Activated T-cell treated with anti-CD3 and anti-CD28 coated beads for 4 hours (primary cell): ENCODE results near the gene G6PC3.
A peak's percentile ranks its signal among the peaks of the same experiment; 100 is the strongest.
"Not testable (repeated sequence)": the region's sequence is repeated elsewhere in the genome, so short reads cannot be mapped to it uniquely, and the experiment has no call there.

Experiments
- DNase-seq: peaks from one replicate; pipeline ENCODE4 v3.0.0-alpha.2; 2020

The G6PC3 gene

DNA sequence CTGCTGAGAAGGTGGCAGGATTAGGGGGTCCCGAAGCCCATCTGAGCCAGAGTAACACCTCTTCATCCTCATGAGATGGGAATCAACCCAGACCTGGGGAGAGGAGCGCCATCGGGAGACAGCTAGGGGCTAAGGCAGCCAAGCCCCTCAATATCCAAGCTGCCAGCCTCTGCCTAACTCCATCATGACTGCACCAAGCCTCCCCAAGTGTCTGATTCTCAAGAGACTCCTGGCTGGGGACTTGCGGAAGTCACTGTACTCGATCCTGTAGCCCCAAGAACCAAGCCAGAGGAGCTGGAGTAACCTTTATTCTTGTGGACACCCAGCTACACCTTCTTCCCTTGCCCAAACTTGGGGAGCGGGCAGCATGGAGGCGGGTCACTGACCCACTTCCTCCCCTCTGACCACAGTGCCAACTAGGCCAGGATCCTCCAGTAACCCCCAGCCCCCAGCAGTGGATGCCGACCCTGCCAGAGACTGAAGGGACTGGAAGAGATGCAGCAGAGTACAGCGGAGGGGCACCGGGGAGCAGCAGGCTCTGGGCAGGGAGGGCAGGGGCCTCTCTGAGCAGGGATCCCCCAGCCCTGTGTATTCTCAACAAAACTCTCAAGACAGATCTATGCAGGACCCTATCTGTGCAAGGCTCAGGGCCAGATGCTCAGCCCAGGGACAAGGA lies 39.6 kb downstream of the G6PC3 start:
- no peak for DNase-seq

DNA sequence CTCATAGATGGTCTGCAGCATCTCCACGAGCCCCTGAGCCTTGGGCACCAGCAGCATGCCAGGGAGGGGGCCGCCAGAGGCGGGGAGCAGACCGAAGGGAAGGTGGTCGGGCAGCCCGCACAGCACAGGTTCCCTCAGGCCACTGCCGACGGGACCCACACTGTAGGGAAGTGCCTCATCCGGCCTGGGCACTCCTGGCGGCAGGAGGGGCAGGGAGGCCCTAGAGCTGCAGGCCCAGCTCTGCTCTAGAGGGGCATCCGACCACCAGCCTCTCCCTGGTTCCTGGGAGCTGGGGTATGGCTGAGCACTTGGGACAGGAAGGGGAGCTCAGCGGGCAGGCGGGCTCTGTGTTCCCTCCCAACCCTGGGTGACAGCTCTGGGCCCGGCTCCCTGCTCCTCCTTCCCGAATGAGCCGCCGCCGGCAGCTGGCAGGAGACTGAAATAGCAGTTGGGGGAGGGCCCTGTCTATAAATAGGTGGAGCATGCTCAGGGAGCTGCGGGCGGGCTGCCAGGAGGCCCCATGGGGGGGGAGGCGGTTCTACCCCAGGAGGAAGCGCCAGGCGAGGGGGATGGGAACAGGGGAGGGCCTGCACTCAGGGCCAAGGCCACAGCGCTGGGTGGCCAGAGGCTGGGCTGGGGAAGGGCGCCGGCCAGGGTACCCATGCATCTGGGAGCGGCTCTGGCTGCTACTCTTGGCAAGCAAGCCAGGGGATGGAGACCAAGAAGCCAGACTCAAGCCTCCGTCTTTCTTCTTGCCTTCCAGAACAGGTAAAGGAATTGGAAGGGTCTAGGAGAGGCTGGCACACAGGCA lies 40.5 kb downstream of the G6PC3 start:
- DNase-seq = peak; percentile 30

DNA sequence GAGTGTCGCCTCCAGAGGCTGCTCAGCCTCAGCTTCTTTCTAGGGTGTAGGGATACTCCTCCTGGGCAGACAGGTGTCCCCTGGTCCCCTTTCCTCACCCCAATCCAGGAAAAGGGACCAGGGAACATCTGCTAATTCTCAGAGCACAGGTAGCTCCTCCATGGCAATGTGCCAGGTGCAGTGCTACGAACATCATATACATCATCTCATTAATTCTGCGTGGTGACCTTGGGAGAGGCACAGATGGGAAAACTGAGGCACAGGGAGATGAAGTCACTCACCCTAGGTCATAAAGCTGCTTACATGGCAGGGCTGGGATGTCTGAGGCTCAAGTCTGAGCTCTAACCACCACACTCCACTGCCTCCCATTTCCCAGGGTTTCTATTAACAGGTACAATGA lies 41.2 kb downstream of the G6PC3 start:
- DNase-seq = no peak

DNA sequence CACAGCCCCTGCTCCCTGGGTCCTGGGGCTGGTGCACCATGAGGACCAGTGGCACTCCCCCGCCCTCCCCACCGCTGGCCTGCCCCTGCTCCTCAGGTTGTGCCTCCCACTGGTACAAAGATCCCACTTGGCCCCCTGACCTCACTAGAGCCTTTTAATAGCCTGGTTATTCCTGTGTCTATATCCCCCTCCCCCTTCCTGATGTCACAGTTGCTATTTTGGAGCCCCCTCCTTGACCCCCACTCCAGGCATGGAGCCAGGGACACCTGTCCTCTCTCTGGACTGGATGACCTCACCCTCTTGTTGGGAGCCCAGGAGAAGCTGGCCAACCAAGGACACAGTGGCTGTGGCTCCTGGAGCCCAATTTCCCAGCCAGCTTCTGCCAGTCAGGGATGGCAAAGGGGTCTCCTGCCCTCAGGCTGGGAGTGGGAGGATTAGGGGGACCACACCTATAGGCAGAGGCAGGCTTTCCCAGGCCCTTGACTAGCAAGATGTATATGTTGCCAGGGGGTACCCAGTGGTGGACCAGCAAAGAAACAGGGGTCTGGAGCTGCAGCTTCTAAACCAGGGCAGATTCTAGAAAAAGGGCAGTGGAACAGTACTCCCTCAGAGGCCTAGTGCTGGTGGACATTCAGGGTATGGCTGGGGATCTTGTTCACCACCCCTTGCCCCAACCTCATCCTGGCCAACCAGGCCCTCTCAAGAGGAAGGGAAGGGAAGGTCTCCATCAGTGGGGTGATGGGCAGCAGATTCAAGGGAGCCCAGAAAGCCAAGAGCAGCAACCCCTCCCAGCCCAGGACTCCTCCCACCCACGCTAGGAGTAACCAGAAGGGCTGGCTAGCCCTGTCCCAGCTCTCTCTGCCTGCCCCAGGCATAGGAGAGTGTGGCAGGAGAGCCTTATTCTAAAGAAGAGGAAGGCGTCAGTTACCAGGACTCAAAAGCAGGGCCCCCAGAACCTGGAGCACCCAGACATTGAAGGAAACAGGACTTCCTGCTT lies 42.0 kb downstream of the G6PC3 start:
- no peak for DNase-seq

DNA sequence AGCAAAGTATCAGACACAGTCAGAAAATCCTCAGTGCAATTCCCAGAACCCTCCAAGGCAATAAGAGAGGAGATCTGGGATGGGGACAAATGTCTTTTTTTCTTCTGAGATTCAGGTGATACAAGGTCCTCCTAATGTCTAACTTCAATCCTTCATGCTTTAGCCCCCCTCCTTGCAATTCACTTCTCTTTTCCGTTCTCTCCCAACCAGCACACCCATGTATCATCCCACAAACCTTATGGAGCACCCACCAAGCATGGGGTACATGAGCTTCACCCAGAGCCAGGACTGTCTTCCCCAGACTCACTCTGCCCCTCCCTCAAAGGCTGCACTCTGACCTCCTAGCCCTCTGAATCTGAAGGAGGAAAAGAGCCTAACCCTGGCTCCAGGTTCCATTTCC lies 42.8 kb downstream of the G6PC3 start:
- no peak for DNase-seq

DNA sequence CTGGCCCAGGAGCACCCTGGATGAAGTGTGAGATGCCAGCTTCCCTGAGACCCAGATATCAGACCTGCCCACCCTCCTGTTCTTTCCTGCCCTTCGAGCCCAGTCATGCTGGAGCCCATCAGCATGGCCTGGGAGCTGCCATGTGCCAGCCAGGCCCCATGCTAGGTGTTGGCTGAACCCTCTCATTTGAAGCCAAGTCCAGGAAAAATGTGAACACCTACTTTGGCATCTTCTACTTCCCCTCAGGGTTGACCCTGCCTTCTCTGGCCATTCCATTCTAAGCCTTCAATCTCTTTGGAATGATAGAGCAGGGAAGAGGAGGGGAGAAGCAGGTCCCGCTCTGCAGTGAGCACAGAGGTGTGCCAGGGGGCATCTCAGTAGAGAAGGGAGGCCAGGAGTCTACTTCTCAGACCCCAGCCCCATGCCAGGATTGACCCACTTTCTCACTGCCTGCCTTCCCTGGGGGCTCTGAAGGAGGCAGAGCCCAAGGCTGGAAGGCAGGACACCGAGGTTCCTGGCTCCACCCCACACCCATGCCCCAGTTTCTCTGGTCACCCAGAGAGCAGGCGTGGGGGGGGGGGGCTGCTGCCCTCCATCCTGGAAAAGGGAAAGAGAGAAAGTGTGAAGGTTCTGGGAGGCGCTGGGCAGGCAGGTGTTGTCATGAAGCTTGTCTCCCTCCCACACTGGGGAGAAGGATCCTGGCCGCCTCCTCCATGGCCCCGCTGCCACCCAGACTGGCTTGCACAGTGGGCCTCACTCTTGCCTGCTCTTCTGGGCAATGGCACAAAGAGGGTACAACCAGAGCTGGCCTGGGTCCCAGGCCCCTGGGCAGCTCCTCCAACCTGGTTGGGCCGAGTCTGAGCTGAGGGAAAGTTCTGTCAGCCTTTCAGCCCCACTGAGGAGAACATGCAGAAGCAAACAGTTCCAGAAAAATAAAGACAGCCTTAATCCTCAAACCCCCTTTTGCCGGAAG lies 43.6 kb downstream of the G6PC3 start:
- no peak for DNase-seq

DNA sequence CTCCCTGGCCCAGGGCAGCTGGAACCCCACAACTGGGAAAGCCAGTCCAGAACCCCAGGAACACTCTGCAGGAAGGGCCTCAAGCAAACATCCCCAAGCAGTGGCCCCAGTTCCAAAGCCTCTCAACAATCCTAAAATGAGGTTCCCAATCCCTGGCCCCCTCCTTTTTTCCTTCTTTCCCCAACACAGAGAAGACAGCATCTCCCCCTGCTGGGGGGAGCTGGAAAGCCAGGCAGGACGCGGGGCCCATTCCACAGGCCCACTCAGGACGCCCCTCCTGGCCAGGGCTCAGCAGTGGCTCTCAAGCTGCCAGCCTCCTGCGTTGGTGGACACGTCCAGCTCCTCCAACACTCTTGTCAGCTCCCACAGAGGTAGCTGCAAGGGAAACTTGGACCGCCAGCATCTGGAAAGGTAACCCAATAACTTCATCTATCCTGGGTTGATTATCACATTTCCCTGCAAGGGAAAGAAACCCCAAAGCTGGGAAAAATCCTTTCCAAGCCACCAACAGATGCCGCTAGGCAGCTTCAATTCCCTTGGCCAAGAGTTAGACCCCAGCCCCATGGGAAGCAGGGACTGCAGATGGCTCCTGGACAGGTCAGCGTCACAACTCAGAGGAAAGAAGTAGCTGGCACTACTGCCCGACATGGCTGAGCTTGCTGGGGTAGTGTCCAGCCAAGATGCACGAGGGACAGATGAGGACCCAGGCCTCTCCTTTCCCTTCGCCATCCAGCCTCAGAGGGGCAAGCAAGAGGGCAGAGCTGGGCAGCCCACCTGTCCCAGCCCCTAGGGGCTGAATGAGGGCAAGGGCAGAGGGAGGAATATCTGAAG lies 45.3 kb downstream of the G6PC3 start:
- no peak for DNase-seq

DNA sequence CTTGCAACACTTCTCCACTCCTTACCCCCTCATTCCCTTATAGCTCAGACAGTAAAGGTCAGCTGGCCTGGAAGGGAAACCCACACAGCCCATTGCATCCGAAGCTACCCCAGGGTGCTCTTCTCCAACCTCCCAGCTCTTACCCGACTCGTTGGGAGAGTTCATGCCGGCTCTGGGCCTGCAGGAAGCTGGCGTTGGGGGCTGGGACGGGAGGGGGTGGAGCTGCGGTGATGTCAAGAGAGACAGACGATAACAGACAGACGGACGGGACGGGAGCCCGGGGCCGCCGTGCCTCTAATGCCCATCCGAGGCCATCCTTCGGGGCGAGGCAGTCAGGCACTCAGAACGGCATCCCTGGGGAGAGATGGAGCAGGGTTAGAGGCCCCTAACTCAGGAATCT lies 46.8 kb downstream of the G6PC3 start:
- no peak for DNase-seq

DNA sequence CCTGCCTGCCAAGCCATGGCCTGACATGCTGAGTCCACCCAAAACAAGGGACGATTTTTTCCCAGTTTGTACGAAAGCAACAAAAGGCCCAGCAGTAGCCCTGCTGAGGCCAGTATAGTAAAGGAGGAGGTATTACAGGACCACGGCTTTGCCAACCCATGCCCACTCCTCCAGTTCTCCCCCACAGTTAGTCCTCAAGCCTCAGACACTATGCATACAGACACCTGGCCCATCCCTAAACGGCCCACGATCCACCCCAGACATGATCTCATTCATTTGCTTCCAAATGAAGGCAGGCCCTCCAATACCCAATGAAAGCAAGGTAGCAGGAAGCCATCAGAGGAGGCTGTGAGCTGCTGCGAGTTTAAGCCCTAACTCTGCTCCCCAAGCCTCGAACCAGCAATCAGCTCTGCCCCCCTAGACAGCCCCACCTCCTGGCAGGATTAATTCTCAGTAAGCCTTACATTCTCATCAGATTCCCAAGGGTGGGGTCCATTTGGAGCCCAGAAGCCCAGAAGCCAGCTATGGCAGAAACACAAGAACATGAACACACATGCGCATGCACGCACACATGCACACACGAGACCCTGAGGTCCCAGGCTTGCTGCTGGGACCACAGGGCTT lies 48.0 kb downstream of the G6PC3 start:
- no peak for DNase-seq

DNA sequence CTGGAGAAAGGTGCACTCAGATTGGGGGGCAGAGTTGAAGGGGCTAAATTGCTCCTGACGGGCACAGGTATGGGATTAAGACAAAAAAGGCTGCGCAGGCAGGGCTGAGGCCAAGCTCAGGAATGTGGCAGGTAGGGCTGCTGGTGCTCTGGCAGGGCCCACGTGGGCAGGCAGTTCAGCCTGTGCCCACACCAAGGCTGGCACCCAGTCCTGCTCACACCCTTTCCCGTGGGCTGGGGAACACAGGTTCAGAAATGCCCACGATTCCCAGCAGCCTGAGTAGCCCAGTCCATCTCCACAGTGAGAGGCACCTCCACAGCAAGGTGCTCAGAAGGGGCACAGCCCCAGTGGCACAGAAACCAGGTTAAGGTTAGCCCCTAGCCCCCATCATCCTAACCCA lies 48.5 kb downstream of the G6PC3 start:
- no peak for DNase-seq

DNA sequence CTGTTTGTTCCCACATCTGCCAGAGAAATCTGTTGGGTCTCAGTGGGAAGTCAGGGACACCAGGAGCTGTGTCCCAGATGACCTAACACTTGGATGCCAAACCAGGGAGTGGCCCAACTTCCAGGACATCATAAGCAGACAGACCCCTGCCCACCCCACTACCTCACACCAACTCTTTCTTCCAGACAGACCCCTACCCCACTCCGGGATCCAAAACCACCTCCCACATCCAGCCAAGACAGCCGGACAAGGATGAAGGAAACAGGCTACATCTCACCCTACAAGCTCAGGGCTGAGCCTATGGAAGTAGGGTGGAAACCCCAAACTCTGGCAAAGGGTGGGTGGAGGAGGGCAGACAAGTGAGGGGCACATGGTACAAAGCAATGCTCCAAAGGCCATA lies 49.3 kb downstream of the G6PC3 start:
- DNase-seq = no peak

DNA sequence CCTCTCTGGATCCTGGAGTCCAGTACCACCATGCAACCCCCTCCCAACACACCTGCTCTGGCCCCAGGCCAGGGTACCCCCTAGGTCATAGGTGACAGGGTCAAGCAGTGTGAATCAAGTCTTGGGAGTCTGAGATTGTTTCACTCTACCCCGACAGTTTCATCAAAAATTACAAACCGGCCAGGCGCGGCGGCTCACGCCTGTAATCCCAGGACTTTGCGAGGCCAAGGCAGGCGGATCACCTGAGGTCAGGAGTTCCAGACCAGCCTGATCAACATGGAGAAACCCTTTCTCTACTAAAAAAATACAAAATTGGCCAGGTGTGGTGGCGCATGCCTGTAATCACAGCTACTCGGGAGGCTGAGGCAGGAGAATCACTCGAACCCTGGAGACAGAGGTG lies 49.7 kb downstream of the G6PC3 start:
- DNase-seq = not testable (repeated sequence)

DNA sequence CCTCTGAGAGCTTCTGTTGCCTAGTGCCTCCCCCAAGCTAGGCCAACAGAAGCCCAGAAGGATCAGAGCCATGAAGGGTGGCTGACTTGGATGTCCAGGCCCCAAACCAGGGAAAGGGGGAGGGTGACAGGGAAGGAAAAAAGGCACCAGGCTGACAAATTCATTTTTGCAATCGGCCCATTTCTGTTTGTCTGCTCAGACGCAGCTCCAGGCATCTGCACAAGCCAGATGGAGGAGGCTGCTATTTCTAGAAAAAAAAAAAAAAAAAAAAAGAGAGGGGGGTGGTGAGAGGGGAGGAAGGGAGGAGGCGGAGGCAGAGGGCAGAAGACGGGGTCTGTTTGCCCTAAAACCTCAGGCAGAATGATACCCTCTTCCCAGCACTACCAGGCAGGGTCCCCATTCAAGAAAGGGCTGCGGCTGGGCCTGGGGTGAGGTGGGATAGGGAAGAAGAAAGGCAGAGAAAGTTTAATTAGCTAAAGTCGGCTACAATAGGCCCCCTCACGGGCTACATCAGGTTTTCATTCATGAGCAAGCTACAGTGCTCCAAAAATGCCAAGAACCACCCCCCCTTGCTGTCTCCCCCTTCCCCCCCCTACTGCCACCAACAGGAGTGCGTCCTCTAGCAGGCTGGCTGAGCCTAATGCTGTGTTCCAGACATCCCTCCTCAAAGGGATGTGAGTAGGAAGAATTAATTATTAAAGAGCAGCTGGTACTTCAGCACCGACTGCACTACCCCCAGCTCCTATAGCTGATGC lies 50.5 kb downstream of the G6PC3 start:
- DNase-seq = no peak

DNA sequence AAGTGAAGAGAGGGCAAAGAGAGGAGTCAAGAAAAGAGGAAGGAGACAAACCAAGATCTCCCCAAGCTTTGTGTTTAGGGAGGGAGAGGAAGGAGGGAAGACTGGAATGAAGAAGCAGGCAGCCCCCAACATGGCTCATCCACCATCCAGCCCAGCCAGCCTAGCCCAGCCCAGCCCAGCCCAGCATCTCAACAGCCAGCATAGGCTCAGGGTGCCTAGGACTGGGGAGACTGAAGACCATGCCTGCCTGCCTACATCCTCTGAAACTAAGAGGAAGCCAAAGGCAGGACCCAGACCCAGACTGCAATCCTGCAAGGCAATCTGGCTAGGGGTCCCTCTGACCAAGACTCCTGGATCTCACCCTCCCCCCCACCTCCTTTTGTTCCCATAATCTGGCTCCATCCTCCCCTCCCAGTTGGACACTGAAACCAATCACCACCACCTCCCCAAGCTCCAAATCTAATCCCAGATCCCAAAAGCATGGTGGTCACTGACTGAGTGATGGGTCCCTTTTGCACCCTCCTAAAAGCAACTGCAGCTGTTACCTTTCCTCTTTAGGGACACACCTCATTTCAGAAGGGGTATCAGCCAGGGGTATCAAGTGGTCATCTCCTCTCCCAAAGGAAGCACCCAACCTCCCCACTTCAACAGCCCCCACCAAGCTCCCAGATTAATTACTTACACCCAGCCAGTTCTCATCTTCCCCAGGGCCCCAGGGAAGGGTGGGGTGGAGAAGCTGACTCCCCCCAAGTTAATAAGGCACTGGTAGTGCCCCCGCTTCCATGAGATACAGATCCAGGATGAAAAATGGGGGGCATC lies 51.7 kb downstream of the G6PC3 start:
- DNase-seq = no peak

DNA sequence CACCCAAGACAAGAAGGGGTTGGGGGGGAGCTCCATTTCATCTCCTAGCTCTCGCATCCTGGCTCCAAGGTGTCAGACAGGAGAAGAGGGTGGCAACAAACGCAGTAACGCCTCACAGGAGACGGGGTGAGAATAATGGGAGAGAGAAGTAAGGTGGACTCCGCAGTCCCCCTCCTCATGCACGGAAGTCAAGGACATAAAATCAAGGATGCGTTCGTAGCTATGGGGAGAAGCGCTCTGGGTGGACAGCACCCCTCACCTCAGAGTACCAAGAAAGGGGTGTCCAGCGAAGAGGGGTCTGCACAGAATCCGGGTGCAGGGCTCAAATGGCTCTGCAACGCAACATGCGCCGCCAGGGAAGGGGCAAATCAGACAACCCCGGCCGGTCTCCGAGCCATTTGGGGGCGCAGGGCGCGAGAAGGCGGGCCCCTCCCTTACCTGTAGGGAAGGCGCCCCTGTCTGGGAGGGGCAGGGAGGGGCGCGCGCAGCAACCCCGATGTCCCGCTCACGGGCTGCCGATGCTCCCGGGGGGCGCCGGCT lies 52.4 kb downstream of the G6PC3 start:
- no peak for DNase-seq

DNA sequence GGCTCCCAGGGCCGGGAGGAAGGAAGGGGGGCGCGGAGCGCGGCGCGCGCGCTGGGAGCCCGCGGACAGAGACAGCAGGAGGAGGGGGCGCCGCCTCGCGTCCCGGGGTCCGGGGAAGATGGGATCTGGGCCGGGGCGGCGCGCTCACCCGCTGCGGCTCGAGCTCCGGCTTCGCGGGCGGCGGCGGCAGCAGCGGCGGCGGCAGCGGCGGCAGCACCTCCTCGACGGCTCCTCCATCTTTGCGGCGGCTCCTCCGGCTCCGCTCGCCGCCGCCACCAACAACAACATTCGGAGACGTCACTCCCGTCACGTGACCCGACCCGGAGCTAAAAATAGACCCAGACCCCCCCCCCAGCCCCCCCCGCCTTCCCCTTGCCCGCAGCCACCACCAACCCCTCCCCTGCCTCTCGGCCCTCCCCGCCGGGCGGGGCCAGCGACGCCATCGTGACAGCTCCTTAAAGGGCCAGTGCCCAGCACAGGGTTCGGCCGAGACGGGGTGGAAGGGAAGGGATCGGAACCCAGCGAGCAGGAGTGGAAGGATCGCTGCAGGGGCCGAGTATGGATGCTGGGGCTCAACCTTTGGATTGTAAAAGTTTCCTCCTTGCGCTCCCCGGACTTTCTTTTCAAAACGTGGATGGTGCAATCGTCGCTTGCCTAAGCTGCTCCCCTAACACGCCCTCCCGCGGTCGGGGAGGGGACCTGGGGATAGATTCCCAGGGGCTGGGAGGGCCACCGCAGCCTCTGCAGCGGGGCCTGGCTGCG lies 53.0 kb downstream of the G6PC3 start, which contains the start of gene HDAC5:
Gene HDAC5, minus strand, starts transcription at position 286 of the 762 bp plus-strand sequence. CDS start 6,126 bp downstream, outside the sequence.
- DNase-seq = peak; percentile 93

DNA sequence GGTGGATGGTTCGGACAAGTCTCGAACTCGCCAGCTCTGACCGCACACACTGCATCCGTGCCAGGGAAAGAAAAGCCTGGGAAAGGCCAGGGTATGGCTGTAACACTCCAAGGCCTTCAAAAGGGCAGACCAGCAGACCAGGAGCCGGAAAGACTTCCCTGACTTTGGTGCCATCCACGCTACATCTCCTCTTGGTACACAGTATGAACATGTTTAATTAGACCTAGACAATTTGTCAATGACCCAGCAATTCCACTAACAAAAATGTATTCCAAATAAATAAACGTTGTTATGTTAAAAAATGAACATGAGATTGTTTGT lies 53.5 kb downstream of the G6PC3 start:
- DNase-seq = no peak
